HL-60/S4 (cell line): Measurements from ENCODE around the gene LRRC26.

Experiments
- in situ Hi-C: fragments of 300-500 bp; cut with MboI; formaldehyde crosslinking; loops from 2 replicates; pipeline ENCODE4 v1.14.3; 2022; ENCODE audit warnings: low sequenced_read_pairs

The LRRC26 gene

GRCh38 chr9:137186385-137186784, 16.5 kb upstream of the LRRC26 start:
- in situ Hi-C loops: no loop called here

DNA sequence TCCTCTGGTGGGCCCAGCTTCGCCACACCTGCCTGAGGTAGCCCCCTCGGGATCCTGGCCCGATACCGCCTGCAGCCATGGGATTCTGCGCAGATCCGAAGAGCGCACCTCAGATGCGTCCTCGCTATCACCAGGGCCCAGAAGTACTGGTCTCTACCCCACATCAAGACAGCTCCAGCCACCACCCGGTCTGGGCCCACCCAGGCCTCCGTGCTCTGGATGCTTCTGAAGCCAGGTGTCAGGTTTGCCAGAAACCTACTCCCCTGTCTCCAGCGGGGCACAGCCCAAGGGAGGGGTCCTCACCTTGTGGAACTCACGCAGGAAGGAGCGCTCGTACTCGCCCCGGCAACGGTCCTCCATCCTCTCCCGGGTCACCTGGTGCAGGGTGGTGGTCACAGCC, 16.1 kb upstream of the LRRC26 start:
- in situ Hi-C loops: no loop called here

DNA sequence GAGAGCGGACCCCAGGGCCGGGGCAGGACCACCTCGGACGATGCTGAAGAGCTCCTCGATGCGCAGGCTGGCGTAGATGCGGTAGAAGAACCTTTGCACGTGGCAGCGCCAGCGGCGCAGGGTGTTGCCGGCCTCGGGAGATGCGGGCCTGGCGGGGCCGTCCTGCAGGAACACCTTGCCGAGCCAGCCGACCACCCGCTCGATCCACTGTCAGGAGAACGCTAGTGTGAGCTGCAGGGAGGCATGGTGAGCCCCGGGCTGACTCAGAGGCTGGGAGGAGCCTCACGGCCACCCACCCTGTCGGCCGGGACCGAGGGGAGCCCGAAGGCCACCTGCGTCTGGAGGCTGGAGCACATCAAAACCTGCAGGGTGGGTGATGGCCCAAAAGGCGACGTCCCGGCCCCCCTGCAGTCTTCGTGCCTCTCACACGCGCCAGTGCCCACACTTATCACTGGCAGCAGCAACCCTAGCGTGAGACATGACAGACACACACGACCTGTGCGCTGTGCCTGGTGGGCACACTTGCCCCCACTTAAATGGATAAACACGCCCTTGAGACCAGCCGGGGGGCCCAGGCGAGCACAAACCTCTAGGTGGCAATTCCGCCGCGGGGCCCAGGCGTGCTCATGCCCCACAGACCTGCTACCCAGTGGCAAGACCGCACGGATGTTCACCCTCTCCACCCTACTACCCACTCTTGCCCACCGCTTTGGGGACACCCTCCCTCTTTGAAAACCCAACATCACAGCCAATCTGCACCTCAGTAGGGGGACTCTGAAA, 15.2 kb upstream of the LRRC26 start:
- in situ Hi-C loops: no loop called here

GRCh38 chr9:137183980-137184595, 14.2 kb upstream of the LRRC26 start:
- in situ Hi-C loops: no loop called here

GRCh38 chr9:137182836-137183235, 13.0 kb upstream of the LRRC26 start:
- in situ Hi-C loops: no loop called here

DNA sequence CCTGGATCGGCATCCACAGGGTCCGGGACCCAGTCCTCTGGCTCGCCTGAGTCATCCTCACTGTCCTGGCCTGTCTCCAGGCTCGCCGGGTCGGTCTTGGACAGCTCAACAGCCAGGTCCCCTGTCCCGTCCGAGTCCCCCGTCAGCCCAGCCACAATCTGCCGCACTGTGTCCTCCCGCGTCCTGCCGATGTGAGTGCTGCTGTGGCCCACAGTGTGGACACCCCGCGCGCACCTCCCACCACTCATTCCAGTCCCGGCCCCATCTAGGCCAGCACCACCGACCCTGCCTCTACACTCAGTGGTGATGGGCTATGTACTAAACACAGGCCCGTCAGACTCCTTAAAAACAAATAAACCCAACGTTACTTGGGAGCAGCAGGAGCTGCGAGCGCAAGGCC, 11.8 kb upstream of the LRRC26 start:
- in situ Hi-C loops: no loop called here

DNA sequence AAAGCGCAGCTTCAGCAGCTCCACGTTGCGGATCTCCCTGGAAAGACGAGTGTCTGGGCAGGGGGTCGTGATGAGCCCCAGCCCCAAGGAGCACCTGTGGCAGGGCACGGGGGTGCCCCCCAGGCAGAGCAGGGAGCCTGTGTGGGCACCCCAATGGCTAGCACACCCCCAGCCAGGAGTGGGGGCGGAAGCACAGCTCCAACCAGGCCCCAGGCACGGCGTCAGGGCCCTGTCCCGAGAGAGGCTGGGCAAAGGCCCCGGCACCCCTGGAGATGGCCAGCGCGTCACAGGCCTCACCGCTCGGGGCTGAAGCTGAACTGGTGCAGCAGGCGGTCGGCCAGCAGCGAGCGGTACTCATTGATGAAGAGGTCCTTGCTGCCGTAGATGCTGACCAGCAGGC, 10.6 kb upstream of the LRRC26 start:
- in situ Hi-C loops: no loop called here

DNA sequence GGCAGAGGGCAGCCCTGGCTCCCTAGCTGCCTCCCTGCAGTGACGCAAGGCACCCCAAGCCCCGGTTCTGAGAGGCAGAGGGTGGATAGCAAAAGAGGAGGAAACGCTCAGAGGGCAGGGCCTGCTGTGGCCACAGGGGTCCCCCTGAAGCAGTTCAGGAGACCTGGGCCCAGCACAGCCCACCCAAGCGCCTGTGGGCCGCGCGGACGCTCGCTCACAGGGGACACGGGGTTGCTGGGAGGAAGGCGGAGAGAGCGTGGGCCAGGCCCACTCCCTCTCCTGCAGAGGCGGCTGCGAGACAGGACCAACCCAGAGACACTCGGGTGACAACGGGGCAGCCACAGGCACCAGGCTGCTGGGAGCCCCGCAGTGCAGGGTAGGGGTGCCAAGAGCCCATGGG, 9.9 kb upstream of the LRRC26 start:
- in situ Hi-C loops: no loop called here

GRCh38 chr9:137178939-137179630, 9.2 kb upstream of the LRRC26 start:
- in situ Hi-C loops: no loop called here

DNA sequence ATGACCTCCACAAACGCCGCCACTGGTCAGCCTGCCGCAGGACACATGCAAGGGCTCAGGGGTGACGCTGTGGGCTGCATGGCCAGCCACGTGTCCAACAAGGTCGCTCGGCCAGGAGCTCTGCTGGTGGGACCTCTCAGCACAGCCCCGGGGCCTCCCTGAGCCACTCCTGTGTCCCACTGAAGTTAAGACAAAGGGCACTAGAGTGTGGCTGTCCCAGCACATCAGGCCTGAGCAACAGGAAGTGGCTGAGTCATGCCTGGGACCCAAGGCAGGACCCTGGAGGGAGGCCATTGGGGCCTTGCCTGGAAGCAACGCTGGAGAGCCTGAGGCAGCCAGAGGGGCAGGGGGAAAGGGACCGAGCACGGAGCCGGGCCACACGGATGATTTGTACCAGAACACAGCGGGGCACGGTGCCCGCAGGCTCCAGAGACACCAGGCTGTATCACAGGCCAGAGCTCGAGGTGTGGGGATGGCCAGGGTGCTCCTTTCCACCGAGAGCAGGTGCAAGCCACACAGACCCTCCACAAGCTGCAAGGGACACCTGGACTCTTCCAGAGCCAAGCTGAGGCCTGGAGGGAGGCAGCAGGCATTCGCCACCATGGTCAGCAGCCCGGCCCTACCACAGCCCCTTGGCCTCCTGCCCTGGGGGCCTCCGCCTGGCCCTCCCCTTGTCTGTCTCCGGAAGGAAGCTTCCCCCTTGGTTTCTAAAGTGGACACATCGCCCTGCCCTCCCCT, 8.5 kb upstream of the LRRC26 start:
- in situ Hi-C loops: no loop called here

DNA sequence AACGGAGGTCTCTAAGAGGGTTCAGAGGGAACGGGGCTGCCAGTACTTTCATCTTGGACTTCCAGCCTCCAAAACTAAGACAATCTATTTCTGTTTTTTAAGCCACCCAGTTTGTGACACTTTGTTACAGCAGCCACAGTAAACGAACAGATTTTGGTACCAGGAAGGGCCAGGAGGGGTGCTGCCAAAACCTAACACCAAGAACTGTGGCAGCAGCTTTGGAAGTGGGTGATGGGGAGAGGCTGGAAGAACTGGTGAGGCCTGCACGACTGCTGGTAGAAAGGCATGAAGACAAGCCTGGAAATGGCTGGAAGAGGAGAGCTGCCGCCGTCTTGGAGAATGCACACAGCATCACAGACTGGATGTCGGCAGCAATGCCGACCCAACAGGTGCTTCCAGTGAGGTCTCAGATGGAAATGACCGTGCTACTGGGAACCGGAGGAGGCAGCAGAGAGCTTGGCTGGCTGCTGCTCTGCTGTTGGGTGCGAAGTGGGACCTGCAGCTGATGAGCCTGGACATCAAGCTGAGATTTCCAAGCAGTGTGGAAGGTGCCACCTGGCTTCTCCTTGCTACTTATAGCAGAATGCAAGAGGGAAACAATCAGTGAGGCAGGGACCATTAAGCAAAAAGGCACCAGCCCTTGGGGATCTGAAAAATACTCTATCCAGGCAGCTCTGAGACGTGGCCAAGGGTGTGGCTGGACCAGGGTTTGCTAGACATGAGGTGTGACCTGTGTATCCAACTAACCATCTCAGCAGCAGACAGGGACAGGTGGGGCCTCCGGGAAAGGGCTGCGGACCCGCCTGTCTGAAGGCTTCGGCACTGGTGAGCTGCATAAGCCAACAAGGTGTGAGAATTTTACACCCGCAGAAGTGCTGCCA, 6.7 kb upstream of the LRRC26 start:
- in situ Hi-C loops: no loop called here

DNA sequence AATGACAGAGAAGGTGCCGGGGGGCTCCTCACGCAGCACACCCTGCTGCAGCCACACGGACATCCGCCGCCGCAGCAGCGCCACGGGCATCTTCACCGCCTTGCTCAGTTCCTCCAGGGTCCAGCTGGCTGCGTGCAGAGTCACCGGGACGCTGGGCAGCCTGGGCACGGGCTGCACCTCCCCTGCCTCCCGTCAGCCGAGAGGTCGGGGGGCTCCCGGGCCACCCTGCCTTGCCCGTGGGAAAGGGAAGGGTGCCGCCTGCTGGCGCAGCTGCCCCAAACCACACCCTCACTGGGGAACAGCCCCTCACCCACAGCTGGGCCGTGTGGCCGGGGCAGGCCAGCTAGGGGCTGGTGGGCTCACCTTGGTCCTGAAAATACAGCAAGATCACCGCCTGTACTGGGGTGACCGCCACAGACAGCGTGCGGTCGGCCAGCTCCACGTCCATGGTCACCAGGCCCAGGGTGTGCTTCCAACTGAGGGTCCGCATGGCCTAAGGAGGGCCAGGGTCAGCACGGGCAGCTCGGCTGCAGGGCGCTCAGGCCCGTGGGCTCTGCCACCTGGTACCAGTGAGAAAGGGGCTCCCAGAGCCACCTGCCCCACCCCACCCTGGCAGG, 5.6 kb upstream of the LRRC26 start:
- in situ Hi-C loops: no loop called here

DNA sequence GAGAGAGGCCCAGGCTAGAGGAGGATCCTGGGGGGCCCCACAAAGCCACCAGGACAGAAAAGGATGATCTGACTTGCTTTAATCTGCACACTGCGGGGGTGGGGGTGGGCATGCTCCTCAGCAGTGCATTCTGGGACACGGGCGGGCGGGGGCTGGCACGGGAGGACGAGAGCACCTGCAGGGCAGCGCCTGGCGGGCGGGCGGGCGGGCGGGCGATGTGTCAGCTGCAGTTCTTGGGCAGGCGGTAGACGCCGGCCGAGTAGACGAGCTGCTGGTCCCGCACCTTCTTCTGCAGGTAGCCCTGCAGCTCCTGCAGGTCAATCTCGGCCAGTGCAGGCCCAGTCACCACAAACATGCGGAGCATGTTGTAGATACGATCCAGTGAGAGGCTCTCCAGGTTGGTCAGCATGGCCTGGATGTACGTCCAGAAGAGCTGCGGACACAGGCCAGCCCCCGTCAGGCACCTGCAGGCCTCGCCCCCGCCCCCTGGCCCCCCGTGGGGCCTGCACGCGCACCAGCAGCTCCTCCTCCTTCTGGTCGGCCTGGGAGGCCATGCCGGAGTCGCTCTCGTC, 5.0 kb upstream of the LRRC26 start:
- in situ Hi-C loops: no loop called here

DNA sequence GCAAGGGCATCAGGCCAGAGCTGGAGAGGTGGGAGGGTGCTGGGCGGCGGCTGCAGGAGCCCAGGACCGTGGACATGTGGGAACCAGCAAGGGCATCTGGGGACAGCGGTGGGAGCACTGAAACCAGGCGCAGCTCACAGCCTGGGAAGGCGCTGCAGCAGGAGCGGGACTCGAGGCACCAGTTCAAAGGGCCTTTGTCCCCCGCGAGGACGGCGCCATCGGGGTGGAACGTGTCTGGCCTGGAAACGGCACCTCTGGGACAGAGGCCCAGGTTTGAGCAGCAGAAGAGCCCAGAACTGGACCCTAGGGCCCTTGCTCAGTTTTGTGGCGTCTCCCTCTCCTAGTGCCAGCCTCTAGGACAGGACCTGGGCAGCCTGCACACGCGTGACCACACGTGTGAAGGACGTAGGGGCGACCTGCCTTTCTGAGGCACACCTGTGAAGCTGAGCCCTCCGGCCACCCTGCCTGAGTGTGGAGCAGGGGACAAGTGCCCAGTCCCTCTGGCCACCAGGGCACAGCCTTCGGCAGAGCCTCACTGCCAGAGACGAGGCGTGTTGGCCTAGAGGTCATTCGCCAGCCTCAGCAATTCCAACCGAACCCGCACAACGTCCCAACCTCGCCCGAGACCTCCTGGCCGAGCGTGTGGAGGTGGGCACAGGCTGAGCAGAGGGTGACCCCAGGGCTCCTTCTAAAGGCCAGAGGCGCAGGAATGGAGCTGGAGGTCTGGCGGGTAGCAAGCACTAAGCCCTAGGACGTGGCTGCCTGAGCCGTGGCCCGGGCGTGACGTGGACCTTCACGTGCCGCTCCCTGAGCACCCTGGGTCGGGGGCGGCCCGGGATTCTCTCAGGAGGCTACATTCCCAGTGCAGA, 4.2 kb upstream of the LRRC26 start:
- in situ Hi-C loops: no loop called here

DNA sequence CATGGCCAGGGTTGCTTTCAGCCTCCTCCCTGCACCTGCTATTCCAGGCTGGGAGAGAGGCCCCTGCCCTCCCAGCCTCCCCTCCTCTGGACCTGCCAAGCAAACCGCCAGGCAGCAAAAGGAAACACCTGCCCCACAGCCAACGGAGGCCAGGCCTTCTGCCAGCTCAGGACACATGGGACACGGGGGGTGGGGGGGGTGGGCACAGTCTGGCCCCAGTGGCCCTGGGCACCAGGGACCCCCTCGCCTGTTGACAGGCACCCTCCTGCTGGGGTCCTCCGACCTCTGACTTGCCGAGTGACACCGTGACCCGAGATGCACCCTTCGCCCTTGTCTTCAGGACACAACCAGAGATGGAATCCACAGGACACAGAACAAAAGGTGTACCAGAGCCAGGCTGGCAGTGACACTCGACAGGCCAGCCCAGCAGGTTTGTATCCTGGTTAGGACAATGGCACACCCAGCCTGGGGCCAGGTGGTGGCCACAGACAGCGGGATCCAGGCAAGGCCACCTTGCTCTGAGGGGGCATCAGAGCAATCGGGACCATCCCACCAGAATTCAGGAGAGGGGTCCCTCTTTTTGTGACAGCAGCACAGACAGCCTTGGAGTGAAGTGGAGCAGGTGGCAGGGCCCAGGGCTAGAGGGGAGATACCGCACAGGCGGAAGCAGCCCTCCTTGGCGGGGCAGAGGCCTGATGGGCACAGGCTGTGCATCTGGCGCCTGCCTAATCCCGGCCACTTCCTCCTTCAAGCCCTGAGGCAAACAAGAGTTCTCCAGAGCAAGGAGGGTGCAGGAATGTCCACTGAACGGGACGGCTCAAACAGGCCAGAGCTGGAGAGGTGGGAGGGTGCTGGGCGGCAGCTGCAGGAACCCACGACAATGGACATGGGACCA, 3.3 kb upstream of the LRRC26 start:
- in situ Hi-C loops: no loop called here

DNA sequence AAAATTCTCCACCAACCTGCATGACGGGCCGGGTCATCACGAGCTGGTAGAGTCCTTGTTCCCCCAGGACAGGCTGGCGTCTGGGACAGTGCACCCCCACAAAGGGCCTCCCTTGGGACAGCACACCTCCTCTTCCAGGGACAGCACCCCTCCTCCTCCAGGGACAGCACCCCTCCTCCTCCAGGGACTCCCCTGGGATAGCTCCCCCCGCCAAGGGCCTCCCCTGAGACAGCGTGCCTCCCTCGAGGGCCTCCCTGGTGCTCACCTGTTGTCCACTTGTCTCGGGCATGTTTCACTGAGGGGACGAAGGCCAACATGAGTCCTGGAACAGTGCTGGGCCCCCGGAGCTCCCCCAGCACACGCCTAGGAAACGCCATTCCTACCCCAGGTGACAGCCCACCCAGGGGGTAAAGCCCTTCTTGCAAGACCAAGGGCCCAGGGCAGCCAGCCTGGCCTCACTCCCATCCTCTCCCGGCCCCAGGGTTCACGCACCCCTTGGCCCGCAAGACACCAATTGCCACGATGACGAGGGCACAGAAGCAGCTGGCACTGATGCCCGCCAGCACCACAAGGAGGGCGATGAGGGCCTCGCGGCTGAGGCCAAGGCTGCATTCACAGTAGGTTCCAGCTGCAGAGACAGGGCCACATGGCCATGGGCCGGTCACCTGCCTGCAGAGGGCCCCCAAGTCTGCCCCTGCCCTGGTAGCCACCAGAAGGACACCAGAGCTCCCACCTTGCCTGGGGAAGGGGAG, 1.5 kb upstream of the LRRC26 start:
- in situ Hi-C loops: no loop called here
